ENCODE results near the gene ZNF516. TPM values are rescaled to one million over a fixed set of nuclear protein-coding genes. Genes with fewer than 3 reads are reported as not detected.

ZNF516 gene
- total RNA-seq, 1 donor from 2014 or later, result 192 TPM

DNA sequence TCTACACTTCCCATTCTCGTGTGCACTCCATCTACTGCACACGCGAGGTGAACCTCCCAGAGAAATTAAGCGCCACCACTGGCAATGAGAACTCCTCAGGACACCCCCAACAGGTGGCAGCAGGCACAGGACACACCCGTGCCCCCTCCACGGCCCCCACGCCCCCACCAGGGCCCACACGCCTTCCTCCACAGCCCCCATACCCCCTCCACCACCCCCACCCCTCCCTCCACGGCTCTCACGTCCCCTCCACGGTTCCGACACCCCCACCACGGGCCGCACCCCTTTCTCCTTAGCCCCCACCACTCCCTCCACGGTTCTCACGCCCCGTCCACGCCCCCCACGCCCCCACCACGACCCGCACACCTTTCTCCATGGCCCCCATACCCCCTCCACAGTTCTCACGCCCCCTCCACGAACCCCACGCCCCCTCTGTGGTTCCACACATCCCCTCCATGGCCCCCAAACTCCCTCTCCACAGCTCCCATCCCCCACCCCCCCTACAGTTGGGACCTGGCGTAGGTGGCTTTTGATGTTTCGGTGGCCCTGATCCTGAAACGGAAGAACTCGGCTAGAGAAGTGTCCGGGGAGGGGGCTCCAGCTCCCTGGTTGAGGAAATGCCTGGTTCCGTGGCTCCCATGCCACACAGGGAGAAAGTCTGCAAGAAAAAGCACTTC lies 110.8 kb downstream of the ZNF516 start:
- no peak for DNase-seq
- Mint-ChIP-seq H3K27ac (ENCODE audit: unreplicated experiment) (peak overlapping the region; percentile 3), H3K4me1 (ENCODE audit: low read depth, unreplicated experiment) (peaks cover 44% of the 10 kb centered on the region), H3K36me3 (ENCODE audit: unreplicated experiment) (peaks cover 10% of the 10 kb centered on the region), H3K27me3 (ENCODE audit: unreplicated experiment) (peaks cover 26% of the 10 kb centered on the region), H3K9me3 (ENCODE audit: unreplicated experiment) (peaks cover 59% of the 10 kb centered on the region), H3K4me3 (ENCODE audit: unreplicated experiment) (no peak overlapping the region)
- TF ChIP-seq, protein P1, sequence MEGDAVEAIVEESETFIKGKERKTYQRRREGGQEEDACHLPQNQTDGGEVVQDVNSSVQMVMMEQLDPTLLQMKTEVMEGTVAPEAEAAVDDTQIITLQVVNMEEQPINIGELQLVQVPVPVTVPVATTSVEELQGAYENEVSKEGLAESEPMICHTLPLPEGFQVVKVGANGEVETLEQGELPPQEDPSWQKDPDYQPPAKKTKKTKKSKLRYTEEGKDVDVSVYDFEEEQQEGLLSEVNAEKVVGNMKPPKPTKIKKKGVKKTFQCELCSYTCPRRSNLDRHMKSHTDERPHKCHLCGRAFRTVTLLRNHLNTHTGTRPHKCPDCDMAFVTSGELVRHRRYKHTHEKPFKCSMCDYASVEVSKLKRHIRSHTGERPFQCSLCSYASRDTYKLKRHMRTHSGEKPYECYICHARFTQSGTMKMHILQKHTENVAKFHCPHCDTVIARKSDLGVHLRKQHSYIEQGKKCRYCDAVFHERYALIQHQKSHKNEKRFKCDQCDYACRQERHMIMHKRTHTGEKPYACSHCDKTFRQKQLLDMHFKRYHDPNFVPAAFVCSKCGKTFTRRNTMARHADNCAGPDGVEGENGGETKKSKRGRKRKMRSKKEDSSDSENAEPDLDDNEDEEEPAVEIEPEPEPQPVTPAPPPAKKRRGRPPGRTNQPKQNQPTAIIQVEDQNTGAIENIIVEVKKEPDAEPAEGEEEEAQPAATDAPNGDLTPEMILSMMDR (IDR thresholded peaks at IDR 0.05; ENCODE audit: partially characterized antibody, unreplicated experiment), result no peak

DNA sequence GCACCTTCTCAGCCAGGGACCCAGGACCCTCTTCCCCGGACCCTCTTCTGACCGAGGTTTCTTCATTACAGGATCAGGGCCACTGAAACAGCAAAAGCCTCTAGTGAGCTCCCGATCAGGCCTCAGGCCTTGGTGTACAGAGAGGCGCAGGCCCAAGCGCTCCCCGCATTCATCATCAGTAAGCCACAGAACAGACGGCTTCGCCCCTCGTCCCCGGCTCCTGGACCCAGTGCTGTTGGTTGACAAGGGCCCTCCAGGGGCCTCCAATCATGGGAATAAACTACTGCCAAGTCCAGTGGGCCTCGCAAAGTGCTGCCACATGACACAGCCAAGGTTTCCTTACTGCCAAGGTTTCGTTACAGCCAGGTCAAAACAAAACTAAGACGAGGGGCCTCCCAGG lies 111.4 kb downstream of the ZNF516 start:
- Mint-ChIP-seq H3K27ac (ENCODE audit: unreplicated experiment) (peak overlapping the region; percentile 3), H3K9me3 (ENCODE audit: unreplicated experiment) (peaks cover 53% of the 10 kb centered on the region), H3K4me1 (ENCODE audit: low read depth, unreplicated experiment) (peaks cover 38% of the 10 kb centered on the region), H3K4me3 (ENCODE audit: unreplicated experiment) (no peak overlapping the region), H3K27me3 (ENCODE audit: unreplicated experiment) (peaks cover 24% of the 10 kb centered on the region), H3K36me3 (ENCODE audit: unreplicated experiment) (peaks cover 9% of the 10 kb centered on the region)
- TF ChIP-seq, protein P1 (IDR thresholded peaks at IDR 0.05; ENCODE audit: partially characterized antibody, unreplicated experiment), result no peak
- no peak for DNase-seq

DNA sequence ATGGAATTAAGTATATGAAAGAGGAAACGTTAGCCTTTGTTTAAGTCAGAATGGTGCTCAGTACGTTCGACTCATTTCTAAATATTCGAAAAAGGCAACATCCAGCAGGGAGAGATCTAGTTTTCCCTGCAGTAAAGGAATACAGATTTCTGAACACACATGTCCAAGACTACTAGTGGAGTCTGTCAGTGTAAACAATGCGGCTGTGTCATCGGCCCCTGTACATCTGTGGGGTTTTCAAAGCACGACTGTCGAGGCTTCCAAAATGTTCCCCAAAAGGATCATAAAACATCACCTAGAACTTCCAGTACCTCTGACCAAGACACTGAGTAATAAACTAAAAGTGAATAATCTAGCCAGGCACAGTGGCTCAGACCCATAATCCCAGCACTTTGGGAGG lies 112.8 kb downstream of the ZNF516 start:
- TF ChIP-seq, protein P1 (IDR thresholded peaks at IDR 0.05; ENCODE audit: partially characterized antibody, unreplicated experiment), result no peak
- Mint-ChIP-seq H3K4me1 (ENCODE audit: low read depth, unreplicated experiment) (peaks cover 26% of the 10 kb centered on the region), H3K4me3 (ENCODE audit: unreplicated experiment) (no peak overlapping the region), H3K27me3 (ENCODE audit: unreplicated experiment) (peaks cover 30% of the 10 kb centered on the region), H3K9me3 (ENCODE audit: unreplicated experiment) (peaks cover 45% of the 10 kb centered on the region), H3K36me3 (ENCODE audit: unreplicated experiment) (peaks cover 6% of the 10 kb centered on the region), H3K27ac (ENCODE audit: unreplicated experiment) (no peak overlapping the region)
- no peak for DNase-seq

DNA sequence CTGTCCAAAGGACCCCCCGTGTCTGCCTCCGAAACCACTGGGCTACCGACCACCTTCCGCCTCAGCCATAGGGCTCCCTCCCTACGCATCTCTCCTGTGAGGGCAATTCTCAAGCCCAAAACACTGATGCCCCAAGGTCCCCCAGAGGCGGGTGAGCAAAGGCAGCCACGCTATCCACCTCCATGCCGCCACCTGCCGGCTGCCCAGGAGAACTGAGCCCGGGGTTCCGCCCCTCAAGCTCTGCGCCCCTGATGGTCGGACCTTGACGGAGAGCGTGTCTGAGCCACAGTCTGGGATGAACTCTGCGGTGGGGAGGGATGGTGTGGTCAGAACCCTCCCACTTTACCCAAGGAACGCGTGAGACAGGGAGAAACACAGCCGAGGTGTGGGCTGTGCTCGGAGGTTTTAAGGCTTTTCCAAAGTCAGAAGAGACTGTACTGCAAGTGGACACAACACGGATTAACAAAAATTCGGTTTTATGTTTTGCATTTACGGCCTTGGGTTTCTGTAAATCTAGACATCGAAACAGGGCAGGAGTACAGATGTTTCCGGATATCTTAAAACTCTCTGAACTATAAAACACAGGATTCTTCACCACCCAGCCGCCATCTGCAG lies 114.1 kb downstream of the ZNF516 start:
- Mint-ChIP-seq H3K4me3 (ENCODE audit: unreplicated experiment) (no peak overlapping the region), H3K27ac (ENCODE audit: unreplicated experiment) (peak overlapping the region; percentile 78), H3K4me1 (ENCODE audit: low read depth, unreplicated experiment) (peaks cover 14% of the 10 kb centered on the region), H3K9me3 (ENCODE audit: unreplicated experiment) (peaks cover 41% of the 10 kb centered on the region), H3K27me3 (ENCODE audit: unreplicated experiment) (peaks cover 23% of the 10 kb centered on the region), H3K36me3 (ENCODE audit: unreplicated experiment) (peaks cover 7% of the 10 kb centered on the region)
- TF ChIP-seq, protein P1 (IDR thresholded peaks at IDR 0.05; ENCODE audit: partially characterized antibody, unreplicated experiment), result peak; percentile 80
- DNase-seq, result peak; percentile 84

DNA sequence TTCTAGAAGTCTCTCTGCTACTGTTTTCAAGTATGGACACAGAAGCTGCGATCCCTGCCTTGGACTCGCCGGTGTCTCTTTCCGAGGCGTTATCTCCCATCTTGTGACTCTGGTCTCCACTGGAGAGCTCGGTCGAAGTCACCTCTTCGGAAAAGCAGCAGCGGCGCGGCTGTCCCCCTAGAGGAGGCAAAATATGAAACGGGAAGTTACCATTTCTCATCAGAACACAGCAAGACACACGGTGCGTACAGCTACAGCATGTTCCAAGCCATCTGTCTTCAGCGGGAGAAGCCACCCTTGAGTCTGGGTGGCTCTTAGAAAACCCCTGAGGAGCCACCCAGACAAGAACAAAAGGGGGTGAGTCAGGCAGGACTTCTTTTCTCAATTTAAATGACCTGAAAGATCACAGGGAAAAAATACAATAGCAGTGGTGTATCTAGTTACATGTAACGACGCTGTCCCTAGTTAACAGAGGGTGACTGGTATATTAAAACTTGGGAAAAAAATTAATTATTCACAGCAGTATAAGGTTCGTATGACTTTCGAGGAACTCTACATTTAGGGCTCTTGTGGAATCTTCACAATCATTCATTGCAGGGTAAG lies 114.8 kb downstream of the ZNF516 start:
- H3K4me3 Mint-ChIP-seq (ENCODE audit: unreplicated experiment), result peak overlapping the region; percentile 17
- TF ChIP-seq, protein P1 (IDR thresholded peaks at IDR 0.05; ENCODE audit: partially characterized antibody, unreplicated experiment), result no peak
- peaks cover 11% of the 10 kb centered on the region for H3K36me3 Mint-ChIP-seq (ENCODE audit: unreplicated experiment)
- no peak for DNase-seq
- peaks cover 43% of the 10 kb centered on the region for H3K9me3 Mint-ChIP-seq (ENCODE audit: unreplicated experiment)
- peaks cover 22% of the 10 kb centered on the region for H3K27me3 Mint-ChIP-seq (ENCODE audit: unreplicated experiment)
- peaks cover 14% of the 10 kb centered on the region for H3K4me1 Mint-ChIP-seq (ENCODE audit: low read depth, unreplicated experiment)
- peak overlapping the region; percentile 78 for H3K27ac Mint-ChIP-seq (ENCODE audit: unreplicated experiment)

Data from glutamatergic neuron (in vitro differentiated cells).